HepG2 (cell line): ENCODE results near the gene MBNL3. TPM values are rescaled to one million over a fixed set of nuclear protein-coding genes. Genes with fewer than 3 reads are reported as not detected.

Experiments used
- BCL3 ChIP-seq: sonication (generic); formaldehyde crosslinking; IDR thresholded peaks from 2 replicates; pipeline ENCODE4 v1.5.1; 2020; ENCODE audit warnings: mild to moderate bottlenecking, missing genetic modification reagents, moderate library complexity
- HNF1A ChIP-seq, 2 experiments: sonication (generic) in 1 of 2; formaldehyde crosslinking in 1 of 2; IDR thresholded peaks; 2 replicates each; pipeline versions ENCODE4 v1.4.0 to v1.6.1; 2016 to 2020; ENCODE audit warnings: borderline replicate concordance in 1 of 2, low read depth in 1 of 2, mild to moderate bottlenecking in 1 of 2, missing genetic modification reagents in 1 of 2
- HNF4A ChIP-seq: sonication (generic); formaldehyde crosslinking; IDR thresholded peaks from 2 replicates; pipeline ENCODE4 v1.4.0; 2020; ENCODE audit warnings: missing genetic modification reagents
- NONO ChIP-seq, 2 experiments: fragments of 450-650 bp in 1 of 2; sonication (generic) in 1 of 2; formaldehyde crosslinking in 1 of 2; IDR thresholded peaks in 1 of 2; conservative IDR thresholded peaks in 1 of 2; 2 replicates each; pipeline versions ENCODE4 v1.6.1 to v1.8.0; 2017 to 2022; ENCODE audit warnings: mild to moderate bottlenecking in 1 of 2, missing genetic modification reagents in 1 of 2, moderate library complexity in 1 of 2
- NR2F2 ChIP-seq: IDR thresholded peaks from 2 replicates; pipeline ENCODE4 v1.6.1; 2012; ENCODE audit warnings: low read depth, inconsistent platforms, borderline replicate concordance
- SMAD1 ChIP-seq: sonication (generic); formaldehyde crosslinking; IDR thresholded peaks from 2 replicates; pipeline ENCODE4 v1.4.0; 2020; ENCODE audit warnings: missing genetic modification reagents, low read depth, mild to moderate bottlenecking, borderline replicate concordance
- SMAD9 ChIP-seq: sonication (generic); formaldehyde crosslinking; IDR thresholded peaks from 2 replicates; pipeline ENCODE4 v1.5.1; 2020; ENCODE audit warnings: mild to moderate bottlenecking, missing genetic modification reagents
- ZNF609 ChIP-seq: sonication (generic); formaldehyde crosslinking; IDR thresholded peaks from 2 replicates; pipeline ENCODE4 v1.4.0; 2020; ENCODE audit warnings: mild to moderate bottlenecking, missing genetic modification reagents, borderline replicate concordance
- ZNF614 ChIP-seq: IDR thresholded peaks from 2 replicates; pipeline ENCODE4 v1.6.1; 2018; ENCODE audit warnings: missing biosample characterization, missing genetic modification reagents, inconsistent platforms, borderline replicate concordance
- polyA plus RNA-seq, 8 experiments: library from polyadenylated mRNA; depleted of rRNA in 3 of 8; stranded (reverse) in 7 of 8; unstranded in 1 of 8; fragments of >200 nt; fragmentation: Illumina TruSeq in 4 of 8; extraction: Trizol in 4 of 8; gene quantifications; 2 replicates each; pipeline versions ENCODE4 v1.2.1 to v1.2.3, GENCODE V29; 2011 to 2016; ENCODE audit warnings: low read depth in 4 of 8, missing spikeins in 1 of 8, mixed read lengths in 1 of 8; ENCODE audit not compliant: insufficient read depth in 1 of 8
- total RNA-seq, 5 experiments: library from RNA; depleted of rRNA; stranded (reverse); fragments of >200 nt; fragmentation: Illumina TruSeq; extraction: Trizol; gene quantifications; 2 replicates each; pipeline ENCODE4 v1.2.3, GENCODE V29; 2016; ENCODE audit warnings: low read depth in 1 of 5
- TF ChIP-seq, protein P1 (sequence below): sonication (generic); formaldehyde crosslinking; IDR thresholded peaks from 2 replicates; pipeline ENCODE4 v1.4.0; 2020; ENCODE audit warnings: missing genetic modification reagents, borderline replicate concordance
- TF ChIP-seq, protein P2 (sequence below): sonication (generic); formaldehyde crosslinking; IDR thresholded peaks from 2 replicates; pipeline ENCODE4; 2020; ENCODE audit warnings: missing genetic modification reagents, mild to moderate bottlenecking, borderline replicate concordance

Gene MBNL3
- total and polyA plus RNA-seq, 2 of the 13 experiments (the other 11 are each of a cell fraction or from before 2014, with no cell fraction given): 155 to 257 TPM

DNA sequence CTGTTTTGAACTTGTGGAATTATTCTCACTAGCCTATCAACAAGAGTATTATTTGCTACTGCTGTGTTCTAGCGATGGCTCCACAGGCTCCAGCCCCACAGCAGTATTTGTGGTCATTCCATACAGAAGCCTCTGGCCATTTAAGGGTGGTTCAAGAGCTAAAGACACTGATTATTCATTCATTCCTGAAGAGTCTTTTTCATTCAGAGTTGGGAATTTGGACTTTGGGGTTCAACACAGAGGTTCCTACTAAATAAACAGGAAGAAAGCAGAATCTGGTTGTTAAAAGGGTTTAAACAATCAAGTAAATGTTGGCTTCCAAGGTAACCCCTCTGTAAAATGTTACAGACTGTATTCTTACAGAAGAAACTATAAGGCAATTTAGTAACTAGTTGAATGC is 4.3 kb upstream of the MBNL3 start (continued):
- TF ChIP-seq, protein P1, sequence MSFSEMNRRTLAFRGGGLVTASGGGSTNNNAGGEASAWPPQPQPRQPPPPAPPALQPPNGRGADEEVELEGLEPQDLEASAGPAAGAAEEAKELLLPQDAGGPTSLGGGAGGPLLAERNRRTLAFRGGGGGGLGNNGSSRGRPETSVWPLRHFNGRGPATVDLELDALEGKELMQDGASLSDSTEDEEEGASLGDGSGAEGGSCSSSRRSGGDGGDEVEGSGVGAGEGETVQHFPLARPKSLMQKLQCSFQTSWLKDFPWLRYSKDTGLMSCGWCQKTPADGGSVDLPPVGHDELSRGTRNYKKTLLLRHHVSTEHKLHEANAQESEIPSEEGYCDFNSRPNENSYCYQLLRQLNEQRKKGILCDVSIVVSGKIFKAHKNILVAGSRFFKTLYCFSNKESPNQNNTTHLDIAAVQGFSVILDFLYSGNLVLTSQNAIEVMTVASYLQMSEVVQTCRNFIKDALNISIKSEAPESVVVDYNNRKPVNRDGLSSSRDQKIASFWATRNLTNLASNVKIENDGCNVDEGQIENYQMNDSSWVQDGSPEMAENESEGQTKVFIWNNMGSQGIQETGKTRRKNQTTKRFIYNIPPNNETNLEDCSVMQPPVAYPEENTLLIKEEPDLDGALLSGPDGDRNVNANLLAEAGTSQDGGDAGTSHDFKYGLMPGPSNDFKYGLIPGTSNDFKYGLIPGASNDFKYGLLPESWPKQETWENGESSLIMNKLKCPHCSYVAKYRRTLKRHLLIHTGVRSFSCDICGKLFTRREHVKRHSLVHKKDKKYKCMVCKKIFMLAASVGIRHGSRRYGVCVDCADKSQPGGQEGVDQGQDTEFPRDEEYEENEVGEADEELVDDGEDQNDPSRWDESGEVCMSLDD (CRISPR knock-in tag): peak; percentile 83; the same call in 1 of the 2 replicates
- TF ChIP-seq ZNF614 (peak; percentile 58; the same call in 1 of the 2 replicates), SMAD9 (CRISPR knock-in tag) (no peak), HNF4A (CRISPR knock-in tag) (peak; percentile 86), HNF1A (IDR thresholded peaks at IDR 0.05; ENCODE audit: low read depth) (0 out of 2 replicates have a peak, but pooled peaks have one; percentile 18), HNF1A (CRISPR knock-in tag; IDR thresholded peaks at IDR 0.05; ENCODE audit: borderline replicate concordance) (no peak), NR2F2 (0 out of 2 replicates have a peak, but pooled peaks have one; percentile 42), NONO (IDR thresholded peaks at IDR 0.05) (no peak), NONO (CRISPR knock-in tag; conservative IDR thresholded peaks at IDR 0.05) (0 out of 2 replicates have a peak, but pooled peaks have one; percentile 26), SMAD1 (no peak), BCL3 (CRISPR knock-in tag) (no peak), ZNF609 (peak; percentile 45; the same call in 1 of the 2 replicates)
- TF ChIP-seq, protein P2, sequence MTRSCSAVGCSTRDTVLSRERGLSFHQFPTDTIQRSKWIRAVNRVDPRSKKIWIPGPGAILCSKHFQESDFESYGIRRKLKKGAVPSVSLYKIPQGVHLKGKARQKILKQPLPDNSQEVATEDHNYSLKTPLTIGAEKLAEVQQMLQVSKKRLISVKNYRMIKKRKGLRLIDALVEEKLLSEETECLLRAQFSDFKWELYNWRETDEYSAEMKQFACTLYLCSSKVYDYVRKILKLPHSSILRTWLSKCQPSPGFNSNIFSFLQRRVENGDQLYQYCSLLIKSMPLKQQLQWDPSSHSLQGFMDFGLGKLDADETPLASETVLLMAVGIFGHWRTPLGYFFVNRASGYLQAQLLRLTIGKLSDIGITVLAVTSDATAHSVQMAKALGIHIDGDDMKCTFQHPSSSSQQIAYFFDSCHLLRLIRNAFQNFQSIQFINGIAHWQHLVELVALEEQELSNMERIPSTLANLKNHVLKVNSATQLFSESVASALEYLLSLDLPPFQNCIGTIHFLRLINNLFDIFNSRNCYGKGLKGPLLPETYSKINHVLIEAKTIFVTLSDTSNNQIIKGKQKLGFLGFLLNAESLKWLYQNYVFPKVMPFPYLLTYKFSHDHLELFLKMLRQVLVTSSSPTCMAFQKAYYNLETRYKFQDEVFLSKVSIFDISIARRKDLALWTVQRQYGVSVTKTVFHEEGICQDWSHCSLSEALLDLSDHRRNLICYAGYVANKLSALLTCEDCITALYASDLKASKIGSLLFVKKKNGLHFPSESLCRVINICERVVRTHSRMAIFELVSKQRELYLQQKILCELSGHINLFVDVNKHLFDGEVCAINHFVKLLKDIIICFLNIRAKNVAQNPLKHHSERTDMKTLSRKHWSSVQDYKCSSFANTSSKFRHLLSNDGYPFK: no peak
